ENCODE measurements around the gene EVC.

GRCh38 chr4:5825321-5826041 lies 114.5 kb downstream of the EVC start:
- TF ChIP-seq EP300 (IDR thresholded peaks at IDR 0.05; ENCODE audit: borderline replicate concordance): no peak
- no peak for TF ChIP-seq TEAD4 (IDR thresholded peaks at IDR 0.05)
- TF ChIP-seq REST (IDR thresholded peaks at IDR 0.05; ENCODE audit: low read depth): no peak
- no peak for TF ChIP-seq RAD21 (IDR thresholded peaks at IDR 0.05; ENCODE audit: low read depth)
- TF ChIP-seq TAF1 (IDR thresholded peaks at IDR 0.05; ENCODE audit: low read depth): no peak
- TF ChIP-seq MAX (IDR thresholded peaks at IDR 0.05): no peak
- no peak for TF ChIP-seq NFIC (IDR thresholded peaks at IDR 0.05)
- TF ChIP-seq CEBPB (IDR thresholded peaks at IDR 0.05): no peak
- no peak for TF ChIP-seq YY1 (IDR thresholded peaks at IDR 0.05; ENCODE audit: low read depth)
- TF ChIP-seq ZBTB7A (IDR thresholded peaks at IDR 0.05; ENCODE audit: low read depth): no peak
